ENCODE measurements around the gene EIF3L.

The EIF3L gene

DNA sequence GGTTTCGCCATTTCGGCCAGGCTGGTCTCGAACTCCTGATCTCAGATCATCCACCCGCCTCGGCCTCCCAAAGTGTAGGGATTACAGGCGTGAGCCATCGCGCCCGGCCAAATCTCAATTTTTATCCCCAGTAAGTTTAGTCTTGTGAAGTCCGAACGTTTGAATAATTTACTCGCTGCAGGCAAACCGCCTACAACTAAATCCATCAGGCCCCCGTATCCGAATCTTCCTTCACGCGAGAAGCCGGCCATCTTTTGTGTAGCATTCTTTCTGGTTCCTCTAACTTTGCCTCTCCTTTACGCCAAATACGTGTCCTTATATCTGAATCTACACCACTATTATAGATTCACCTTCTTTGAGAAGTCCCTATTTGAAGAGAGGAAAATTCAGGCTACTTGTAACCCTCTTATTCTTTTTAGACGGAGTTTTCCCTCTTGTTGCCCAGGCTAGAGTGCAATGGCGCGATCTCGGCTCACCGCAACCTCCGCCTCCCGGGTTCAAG is 581 bp upstream of the EIF3L start:
- peak overlapping the region; percentile 93 for H3K4me2 ChIP-seq
- peaks cover 8% of the 10 kb centered on the region for H3K9me3 ChIP-seq
- H3K4me1 ChIP-seq: peaks cover 27% of the 10 kb centered on the region
- H3K36me3 ChIP-seq: peaks cover 30% of the 10 kb centered on the region
- no peaks in the 10 kb centered on the region for H3K27me3 ChIP-seq
- H4K20me1 ChIP-seq: peaks cover 44% of the 10 kb centered on the region
- peak overlapping the region; percentile 89 for H3K4me3 ChIP-seq
- no peak for TF ChIP-seq Cebpa-rat (IDR thresholded peaks at IDR 0.05)
- H3K27ac ChIP-seq: peak overlapping the region; percentile 91
- peak overlapping the region; percentile 93 for H3K9ac ChIP-seq

DNA sequence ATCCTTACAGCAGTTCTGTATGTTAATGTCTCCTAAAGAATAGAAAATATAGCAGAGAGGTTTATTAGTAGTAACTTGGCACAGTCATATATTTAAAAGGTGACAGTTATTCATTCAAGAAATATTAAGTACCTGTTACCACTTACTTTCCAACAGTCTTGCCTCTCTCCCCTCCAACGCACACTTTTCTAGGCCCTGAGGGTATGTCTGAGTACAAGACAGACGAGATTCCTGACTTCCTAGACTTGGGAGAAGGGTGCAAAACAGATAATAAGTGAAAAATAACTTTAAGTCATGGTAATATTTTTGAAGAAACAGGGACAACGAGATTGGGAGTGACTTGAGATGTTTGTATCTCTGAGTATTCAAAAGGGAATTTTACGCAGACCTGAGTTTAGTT is 1.6 kb downstream of the EIF3L start:
- peaks cover 62% of the 10 kb centered on the region for H4K20me1 ChIP-seq
- no peaks in the 10 kb centered on the region for H3K27me3 ChIP-seq
- peaks cover 51% of the 10 kb centered on the region for H3K36me3 ChIP-seq
- no peaks in the 10 kb centered on the region for H3K9me3 ChIP-seq
- no peak overlapping the region for H3K27ac ChIP-seq
- 0 out of 2 replicates have a peak overlapping the region, but pooled peaks have one; percentile 19 for H3K9ac ChIP-seq
- TF ChIP-seq Cebpa-rat (IDR thresholded peaks at IDR 0.05): no peak
- no peak overlapping the region; the same call in 1 of the 2 replicates for H3K4me3 ChIP-seq
- peak overlapping the region; percentile 93; the same call in 1 of the 2 replicates for H3K4me2 ChIP-seq
- H3K4me1 ChIP-seq: peaks cover 27% of the 10 kb centered on the region

DNA sequence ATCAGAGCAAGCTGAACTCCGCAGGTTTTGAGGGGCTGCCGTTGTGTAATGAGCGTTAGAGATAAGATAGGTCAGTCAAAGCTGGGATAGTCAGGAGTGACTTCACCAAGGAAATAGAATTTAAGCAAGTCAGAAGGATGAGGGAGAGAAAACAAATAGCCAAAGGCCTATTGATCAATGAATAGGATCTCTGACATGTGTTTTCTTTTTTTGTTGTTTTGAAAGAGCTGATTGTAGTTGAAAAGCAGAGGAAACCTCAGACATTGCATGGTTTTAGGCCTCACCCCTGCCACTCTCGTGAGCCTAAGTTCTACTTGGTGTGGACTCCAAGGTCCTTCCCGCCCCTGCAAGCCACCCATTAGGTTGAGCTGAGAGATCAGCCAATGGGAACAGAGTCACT is 3.2 kb downstream of the EIF3L start:
- no peak for TF ChIP-seq Cebpa-rat (IDR thresholded peaks at IDR 0.05)
- Histone ChIP-seq H3K36me3 (peaks cover 67% of the 10 kb centered on the region), H3K4me1 (peaks cover 27% of the 10 kb centered on the region), H3K27me3 (no peaks in the 10 kb centered on the region), H3K27ac (no peak overlapping the region), H3K4me2 (no peak overlapping the region), H3K4me3 (no peak overlapping the region), H3K9ac (no peak overlapping the region), H4K20me1 (peaks cover 78% of the 10 kb centered on the region), H3K9me3 (no peaks in the 10 kb centered on the region)

DNA sequence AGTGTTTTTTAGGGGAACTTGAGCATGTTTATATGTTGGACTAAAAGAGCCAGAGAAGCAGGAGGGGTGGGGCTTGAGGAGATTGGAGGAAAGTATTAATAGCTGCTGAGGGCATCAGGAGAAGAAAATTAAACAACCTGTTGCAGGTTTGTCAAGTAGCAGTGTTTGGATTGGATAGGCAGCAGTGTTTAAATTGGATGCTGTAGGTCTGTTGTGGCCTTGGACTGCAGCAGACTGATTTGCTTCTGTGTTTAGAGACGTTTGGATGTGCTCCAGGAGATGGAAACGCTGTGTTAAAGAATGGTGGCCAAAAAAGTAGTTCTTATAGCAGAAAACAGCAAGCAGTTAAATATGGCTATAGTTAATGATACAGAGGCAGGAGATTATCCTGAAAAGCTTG is 5.7 kb downstream of the EIF3L start:
- TF ChIP-seq Cebpa-rat (IDR thresholded peaks at IDR 0.05): no peak

DNA sequence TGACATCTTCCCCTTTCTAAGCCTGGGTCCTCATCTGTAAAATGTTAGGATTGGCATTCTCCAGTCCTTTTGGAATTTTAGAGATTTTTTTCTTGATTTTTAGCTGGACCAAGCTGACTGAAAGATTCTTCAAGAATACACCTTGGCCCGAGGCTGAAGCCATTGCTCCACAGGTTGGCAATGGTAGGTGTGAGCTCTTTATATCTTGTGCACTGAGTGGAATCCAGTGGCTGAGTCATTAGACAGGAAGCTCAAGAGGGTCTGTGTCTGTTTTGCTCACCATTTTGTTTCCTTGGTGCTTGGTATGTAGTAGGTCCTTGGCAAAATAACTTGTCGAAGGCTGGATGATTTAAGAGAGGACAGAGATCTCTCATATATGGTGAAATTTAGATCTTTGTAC is 6.2 kb downstream of the EIF3L start:
- no peak for TF ChIP-seq Cebpa-rat (IDR thresholded peaks at IDR 0.05)
- no peak overlapping the region for H3K4me2 ChIP-seq
- H3K4me3 ChIP-seq: no peak overlapping the region
- H3K4me1 ChIP-seq: peaks cover 8% of the 10 kb centered on the region
- no peak overlapping the region for H3K27ac ChIP-seq
- H3K9me3 ChIP-seq: no peaks in the 10 kb centered on the region
- no peak overlapping the region for H3K9ac ChIP-seq
- peaks cover 95% of the 10 kb centered on the region for H4K20me1 ChIP-seq
- peaks cover 98% of the 10 kb centered on the region for H3K36me3 ChIP-seq
- no peaks in the 10 kb centered on the region for H3K27me3 ChIP-seq

More for the DNA sequence above, 5.7 kb downstream of the EIF3L start:
- peaks cover 14% of the 10 kb centered on the region for H3K4me1 ChIP-seq
- peaks cover 95% of the 10 kb centered on the region for H4K20me1 ChIP-seq
- H3K4me2 ChIP-seq: no peak overlapping the region
- H3K27me3 ChIP-seq: no peaks in the 10 kb centered on the region
- H3K4me3 ChIP-seq: no peak overlapping the region
- no peaks in the 10 kb centered on the region for H3K9me3 ChIP-seq
- H3K9ac ChIP-seq: 0 out of 2 replicates have a peak overlapping the region, but pooled peaks have one; percentile 16
- no peak overlapping the region for H3K27ac ChIP-seq
- peaks cover 93% of the 10 kb centered on the region for H3K36me3 ChIP-seq

DNA sequence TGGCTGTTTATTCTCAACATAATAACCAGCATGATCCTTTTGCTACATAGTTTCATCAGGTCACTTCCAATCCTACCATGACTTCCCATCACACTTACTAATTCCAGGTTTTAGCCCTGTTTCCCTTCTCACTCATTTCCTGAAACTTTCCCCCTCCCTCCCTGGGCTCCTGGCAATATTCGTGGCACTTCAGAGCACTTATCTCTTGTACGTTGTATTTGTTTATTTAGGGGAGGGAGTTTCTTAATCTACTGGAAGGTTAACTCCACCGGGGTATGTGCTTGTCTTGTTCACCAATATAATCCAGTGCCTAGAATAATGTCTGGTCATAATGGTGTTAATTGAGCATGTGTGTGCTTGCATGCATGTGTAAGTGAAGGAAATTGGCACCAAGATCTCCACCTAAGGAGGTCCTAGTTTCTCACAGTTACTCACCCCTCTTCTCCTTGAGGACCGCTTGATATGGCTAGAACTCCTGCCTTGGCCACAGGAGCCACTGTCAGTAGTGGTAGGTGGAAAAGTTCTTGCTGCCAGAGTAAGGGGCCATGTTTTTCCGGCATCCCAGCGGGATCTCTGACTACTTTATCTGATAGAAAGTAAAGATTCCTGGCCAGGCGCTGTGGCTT is 11.7 kb downstream of the EIF3L start:
- Histone ChIP-seq H3K4me3 (no peak overlapping the region), H3K36me3 (peaks cover 100% of the 10 kb centered on the region)

DNA sequence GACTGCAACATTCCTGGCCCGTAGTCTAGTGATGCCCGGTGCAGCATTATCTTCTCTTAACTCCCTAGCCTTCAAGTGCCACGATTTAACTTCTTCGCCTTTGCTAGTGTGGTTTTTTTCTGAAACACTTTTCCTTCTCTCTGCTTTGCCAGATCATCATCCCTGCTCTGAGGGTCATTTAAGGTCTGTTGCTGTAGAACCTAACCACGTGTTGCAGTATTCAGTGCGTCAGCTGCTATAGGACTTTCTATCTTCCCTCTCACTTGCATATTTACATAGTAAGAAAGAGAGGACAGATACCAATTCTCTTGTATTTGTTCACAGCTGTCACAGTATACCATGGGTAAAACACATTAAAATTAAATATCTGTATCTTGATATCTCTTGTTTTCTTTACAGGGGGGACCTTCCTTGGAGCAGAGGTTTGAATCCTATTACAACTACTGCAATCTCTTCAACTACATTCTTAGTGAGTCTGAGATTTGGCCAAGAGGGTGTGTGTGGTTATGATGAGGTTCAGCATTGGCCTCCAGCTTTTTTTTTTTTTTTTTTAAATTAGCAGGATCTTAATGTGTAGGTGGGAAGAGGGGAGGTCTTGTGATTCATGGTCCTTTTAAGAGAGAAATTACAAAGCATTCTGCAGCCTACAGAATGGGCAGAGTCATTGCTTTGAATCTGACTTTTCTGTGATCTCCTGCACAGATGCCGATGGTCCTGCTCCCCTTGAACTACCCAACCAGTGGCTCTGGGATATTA is 13.5 kb downstream of the EIF3L start:
- H3K9me3 ChIP-seq: no peaks in the 10 kb centered on the region
- H3K4me1 ChIP-seq: no peaks in the 10 kb centered on the region
- H4K20me1 ChIP-seq: peaks cover 92% of the 10 kb centered on the region
- H3K36me3 ChIP-seq: peaks cover 100% of the 10 kb centered on the region
- no peak overlapping the region for H3K4me2 ChIP-seq
- TF ChIP-seq Cebpa-rat (IDR thresholded peaks at IDR 0.05): no peak
- H3K27me3 ChIP-seq: no peaks in the 10 kb centered on the region
- H3K9ac ChIP-seq: no peak overlapping the region
- no peak overlapping the region for H3K4me3 ChIP-seq
- H3K27ac ChIP-seq: no peak overlapping the region

More for the DNA sequence above, 11.7 kb downstream of the EIF3L start:
- Histone ChIP-seq H4K20me1 (peaks cover 95% of the 10 kb centered on the region), H3K4me2 (no peak overlapping the region), H3K27ac (no peak overlapping the region), H3K9me3 (no peaks in the 10 kb centered on the region), H3K9ac (no peak overlapping the region), H3K4me1 (no peaks in the 10 kb centered on the region), H3K27me3 (no peaks in the 10 kb centered on the region)
- no peak for TF ChIP-seq Cebpa-rat (IDR thresholded peaks at IDR 0.05)

DNA sequence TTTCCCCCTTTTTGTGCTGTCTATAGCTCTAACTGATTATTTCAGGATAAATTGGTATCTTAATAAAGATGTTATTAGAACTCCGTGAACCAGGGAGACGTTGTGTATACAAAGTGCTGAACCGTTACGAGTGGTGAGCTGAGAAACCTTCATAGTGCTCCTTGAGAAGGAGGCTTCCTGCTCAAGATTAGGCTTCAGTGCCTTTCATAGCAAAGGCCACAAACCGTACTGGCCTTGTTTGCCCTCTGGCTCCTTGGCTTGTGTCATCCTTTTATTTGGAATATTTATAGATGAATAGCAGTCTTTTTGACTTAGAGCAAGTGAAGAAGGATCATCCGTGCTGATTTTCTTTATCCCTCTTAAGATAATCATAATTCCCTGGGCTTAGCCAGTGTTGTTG is 16.3 kb downstream of the EIF3L start:
- H3K27me3 ChIP-seq: no peaks in the 10 kb centered on the region
- peaks cover 100% of the 10 kb centered on the region for H3K36me3 ChIP-seq
- no peaks in the 10 kb centered on the region for H3K9me3 ChIP-seq
- no peak overlapping the region for H3K4me2 ChIP-seq
- no peaks in the 10 kb centered on the region for H3K4me1 ChIP-seq
- H3K4me3 ChIP-seq: no peak overlapping the region
- TF ChIP-seq Cebpa-rat (IDR thresholded peaks at IDR 0.05): no peak
- H3K9ac ChIP-seq: no peak overlapping the region
- no peak overlapping the region for H3K27ac ChIP-seq
- H4K20me1 ChIP-seq: peaks cover 89% of the 10 kb centered on the region

DNA sequence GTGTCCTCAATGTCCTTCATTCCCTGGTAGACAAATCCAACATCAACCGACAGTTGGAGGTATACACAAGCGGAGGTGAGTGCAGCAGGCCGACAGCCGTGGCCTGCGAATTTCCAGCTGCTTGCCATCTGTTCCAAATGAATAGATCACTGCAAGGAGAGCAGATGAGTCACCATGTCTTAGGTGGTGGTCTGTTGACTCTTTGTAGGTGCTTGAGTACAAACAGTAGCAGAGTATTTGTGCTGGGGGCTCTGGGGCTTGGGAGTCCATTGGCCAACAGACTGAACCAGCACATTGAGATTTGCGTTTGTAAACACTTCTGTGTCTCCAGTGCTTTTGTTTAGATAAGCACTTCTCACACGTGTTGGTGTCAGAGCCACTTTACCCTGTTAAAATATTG is 21.1 kb downstream of the EIF3L start:
- Histone ChIP-seq H3K27ac (no peak overlapping the region), H3K9ac (no peak overlapping the region), H3K4me2 (no peak overlapping the region), H4K20me1 (peaks cover 68% of the 10 kb centered on the region), H3K4me3 (no peak overlapping the region), H3K4me1 (no peaks in the 10 kb centered on the region), H3K9me3 (no peaks in the 10 kb centered on the region), H3K27me3 (no peaks in the 10 kb centered on the region), H3K36me3 (peaks cover 100% of the 10 kb centered on the region)
- TF ChIP-seq Cebpa-rat (IDR thresholded peaks at IDR 0.05): no peak
